ENCODE data around the gene ATP2B3.

The ATP2B3 gene

GRCh38 chrX:153517423-153517822, at the start of gene ATP2B3:
Gene ATP2B3, plus strand, starts transcription at chrX:153517642. Its CDS starts 18,606 bp downstream, at chrX:153536248.
- H3K4me1 ChIP-seq, result peaks cover 0 to 18% (median 9%) of the 10 kb centered on the region in 4 donors
- no peak within 1 kb of the TSS for H3K27ac ChIP-seq
- no peak for DNase-seq
- no peaks in the 10 kb centered on the region for H3K9me3 ChIP-seq
- no peak within 1 kb of the TSS for H3K4me3 ChIP-seq
- TF ChIP-seq CTCF (IDR thresholded peaks at IDR 0.05), result no peak
- peaks cover 0 to 52% of the 10 kb centered on the region in 2 donors for H3K27me3 ChIP-seq
- intact Hi-C loops (cut with DNase I; ENCODE audit: low total_unique reads), result no loop called here
- H3K36me3 ChIP-seq, result no peaks in the 10 kb centered on the region

DNA sequence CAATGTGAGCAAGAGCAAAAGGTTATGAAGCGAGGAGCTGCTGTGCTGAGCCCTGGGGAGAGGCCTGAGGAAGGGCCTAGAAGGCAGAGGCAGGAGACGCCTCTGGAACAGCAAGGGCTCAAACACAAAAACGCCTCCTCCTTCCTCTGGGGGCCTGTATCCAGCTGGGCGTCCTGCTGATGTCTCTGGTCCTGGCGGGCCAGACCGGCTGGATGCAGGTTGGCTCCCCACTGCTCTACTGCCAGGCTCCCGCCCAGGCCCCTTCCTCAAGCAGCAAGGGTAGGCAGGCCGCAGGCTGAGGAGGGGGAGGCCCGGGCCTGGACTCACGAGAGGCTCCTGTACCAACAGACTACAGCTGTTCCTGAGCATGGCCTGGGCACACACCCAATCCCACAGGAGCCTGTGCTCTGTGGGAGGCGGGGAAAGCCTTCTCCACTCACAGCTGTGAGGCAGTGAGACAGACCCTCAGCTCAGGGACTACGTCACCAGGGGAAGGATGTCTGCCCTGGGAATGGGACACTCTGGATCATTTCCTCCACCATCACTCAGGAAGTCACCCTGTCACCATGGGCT, 49.3 kb upstream of the ATP2B3 start:
- TF ChIP-seq CTCF (IDR thresholded peaks at IDR 0.05), result no peak
- Histone ChIP-seq H3K36me3 (peaks cover 0 to 14% (median 4%) of the 10 kb centered on the region in 3 donors), H3K27ac (no peak overlapping the region), H3K9me3 (no peaks in the 10 kb centered on the region), H3K4me3 (no peak overlapping the region), H3K27me3 (no peaks in the 10 kb centered on the region), H3K4me1 (peaks cover 0 to 32% (median 9%) of the 10 kb centered on the region in 4 donors)
- DNase-seq, result no peak
- intact Hi-C loops (cut with DNase I; ENCODE audit: low total_unique reads), result no loop called here

DNA sequence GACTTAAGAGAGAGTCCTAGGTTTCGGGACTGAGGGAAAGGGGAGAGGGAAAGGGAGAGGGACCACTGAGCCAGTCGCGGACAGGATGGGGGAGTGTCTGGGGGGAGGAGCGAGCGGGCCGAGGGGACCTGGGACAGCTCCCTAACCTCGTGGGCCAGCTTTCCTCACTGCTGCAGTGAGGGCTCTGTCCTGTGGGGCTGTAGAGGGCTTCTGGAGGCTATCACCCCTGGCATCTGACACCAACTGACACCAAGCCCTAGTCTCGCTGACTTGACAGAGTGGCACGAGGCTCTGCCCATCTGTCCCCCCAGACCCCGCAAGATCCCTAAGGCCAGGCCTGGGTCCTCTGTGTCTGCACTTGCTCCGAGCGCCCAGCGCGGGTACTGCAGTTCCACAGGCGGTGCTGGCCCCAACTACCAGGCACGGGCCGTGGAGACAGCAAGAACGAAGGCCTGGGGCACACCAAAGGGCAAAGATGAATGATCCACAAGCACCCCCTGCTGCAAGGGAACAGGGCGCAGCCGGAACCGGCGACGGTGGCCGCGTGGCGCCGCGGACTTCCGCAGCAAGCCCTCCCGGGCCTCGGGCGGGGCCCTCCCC, 47.5 kb upstream of the ATP2B3 start:
- H3K27me3 ChIP-seq, result no peaks in the 10 kb centered on the region
- H3K27ac ChIP-seq, result peak overlapping the region; percentile 64 to 67
- peaks cover 0 to 4% (median 1%) of the 10 kb centered on the region in 3 donors for H3K36me3 ChIP-seq
- peaks cover 0 to 47% (median 15%) of the 10 kb centered on the region in 4 donors for H3K4me1 ChIP-seq
- H3K9me3 ChIP-seq, result no peaks in the 10 kb centered on the region
- DNase-seq, result no peak
- peak overlapping the region; percentile 58 to 69 for H3K4me3 ChIP-seq
- peak in 1 of 2 experiments; percentile 21 for TF ChIP-seq CTCF (IDR thresholded peaks at IDR 0.05)
- intact Hi-C loops (cut with DNase I; ENCODE audit: low total_unique reads), result loop anchor here (5.0 kb wide), 1 partner anchor 37 kb away; no protein-coding TSS in a partner anchor

DNA sequence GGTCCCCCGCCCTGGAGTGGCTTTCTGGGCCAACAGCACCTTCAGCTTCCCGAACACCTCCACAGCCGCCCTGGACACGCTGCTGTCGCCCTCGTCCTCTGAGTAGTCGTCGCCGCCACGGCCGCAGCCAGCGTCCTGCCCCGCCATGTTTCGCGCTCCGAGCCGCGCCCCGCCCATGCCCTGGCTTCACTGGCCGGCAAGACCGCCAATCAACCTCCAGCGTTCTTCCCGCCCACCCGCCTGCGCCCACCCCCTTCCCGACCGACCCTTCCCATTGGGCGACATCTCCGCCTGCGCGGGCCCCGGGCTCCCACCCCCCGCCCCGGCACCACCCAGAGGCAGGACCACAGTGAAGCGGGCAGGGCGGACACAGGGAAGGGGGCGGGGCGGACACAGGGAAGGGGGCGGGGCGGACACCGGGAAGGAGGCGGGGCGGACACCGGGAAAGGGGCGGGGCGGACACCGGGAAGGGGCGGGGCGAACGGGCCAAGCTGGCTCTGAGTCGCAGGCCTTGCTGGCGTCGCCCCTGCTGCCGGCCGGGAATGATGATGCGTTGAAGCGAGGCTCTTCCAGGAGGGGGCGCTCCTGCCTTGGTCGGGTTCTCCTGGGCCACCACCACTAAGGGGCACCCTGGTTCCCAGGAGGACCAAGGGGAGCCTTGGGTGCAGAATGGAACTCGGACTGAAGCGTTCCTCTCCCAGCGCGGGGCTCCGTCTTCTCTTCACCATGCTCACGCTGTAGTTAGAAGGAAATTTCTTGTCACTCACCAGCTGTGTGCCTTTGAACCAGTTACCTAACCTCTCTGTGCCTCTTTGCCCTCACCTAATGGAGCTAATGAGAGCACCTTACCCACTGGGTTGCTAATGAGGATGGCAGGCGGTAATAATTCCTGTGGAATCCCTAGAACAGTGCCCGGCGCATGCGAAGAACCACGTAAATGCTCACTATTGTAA, 46.8 kb upstream of the ATP2B3 start, which contains the start of gene HAUS7:
HAUS7 (minus strand) TSS at position 166 of the 953 bp plus-strand sequence; CDS start at position 147, 19 bp downstream.
- intact Hi-C loops (cut with DNase I; ENCODE audit: low total_unique reads), result loop anchor here (5.0 kb wide), 1 partner anchor 37 kb away; no protein-coding TSS in a partner anchor

More for the DNA sequence above, 46.8 kb upstream of the ATP2B3 start, which contains the start of gene HAUS7:
- H3K36me3 ChIP-seq, result no peaks in the 10 kb centered on the region
- TF ChIP-seq CTCF (IDR thresholded peaks at IDR 0.05), result peak; percentile 67 to 70
- peak within 1 kb of the TSS; percentile 64 to 80 for H3K27ac ChIP-seq
- no peaks in the 10 kb centered on the region for H3K9me3 ChIP-seq
- DNase-seq, result peak; percentile 83 to 93
- H3K4me3 ChIP-seq, result peak within 1 kb of the TSS; percentile 58 to 69
- peaks cover 0 to 55% (median 22%) of the 10 kb centered on the region in 4 donors for H3K4me1 ChIP-seq
- H3K27me3 ChIP-seq, result no peaks in the 10 kb centered on the region

Measured in tibial artery (tissue), 4 donors.